MM.1S (cell line): Measurements from ENCODE around the gene GFAP.

ENCODE experiments used
- DNase-seq: peaks from one replicate; pipeline ENCODE4 v3.0.0-alpha.2; 2015
- H2AFZ ChIP-seq: fragments of 300-600 bp; sonication (generic); 2 replicates; pipeline ENCODE4 v1.6.0; 2016; ENCODE audit warnings: antibody characterized with exemption, low read length
- H3F3A ChIP-seq: fragments of 300-600 bp; sonication (generic); 2 replicates; pipeline ENCODE4 v1.6.1; 2016; ENCODE audit warnings: mild to moderate bottlenecking, antibody characterized with exemption, low read length, moderate library complexity, mixed read lengths; ENCODE audit not compliant: insufficient read depth
- H3K27ac ChIP-seq: fragments of 300-600 bp; sonication (generic); 2 replicates; pipeline ENCODE4 v1.5.1; 2016; ENCODE audit warnings: mild to moderate bottlenecking, low read length
- H3K27me3 ChIP-seq: fragments of 300-600 bp; sonication (generic); replicated peaks from 2 replicates; pipeline ENCODE4 v1.6.0; 2016; ENCODE audit warnings: low read length; ENCODE audit not compliant: insufficient read depth
- H3K36me3 ChIP-seq: fragments of 300-600 bp; sonication (generic); replicated peaks from 2 replicates; pipeline ENCODE4 v1.6.1; 2016; ENCODE audit warnings: mild to moderate bottlenecking, low read length, mixed read lengths; ENCODE audit not compliant: insufficient read depth
- H3K4me1 ChIP-seq: fragments of 300-600 bp; sonication (generic); 2 replicates; pipeline ENCODE4 v1.6.1; 2016; ENCODE audit warnings: low read length, mixed read lengths
- H3K4me2 ChIP-seq: fragments of 300-600 bp; sonication (generic); 2 replicates; pipeline ENCODE4 v1.6.0; 2016; ENCODE audit warnings: low read depth, low read length
- H3K4me3 ChIP-seq: fragments of 300-600 bp; sonication (generic); 2 replicates; pipeline ENCODE4 v1.5.1; 2016; ENCODE audit warnings: low read length, mixed read lengths
- H3K79me2 ChIP-seq: fragments of 300-600 bp; sonication (generic); 2 replicates; pipeline ENCODE4 v1.6.1; 2016; ENCODE audit warnings: mixed run types, low read length, mixed read lengths
- H3K9ac ChIP-seq: fragments of 300-600 bp; sonication (generic); 2 replicates; pipeline ENCODE4 v1.6.1; 2016; ENCODE audit warnings: low read length, mixed read lengths
- H3K9me2 ChIP-seq: fragments of 300-600 bp; sonication (generic); replicated peaks from 2 replicates; pipeline ENCODE4 v1.6.1; 2016; ENCODE audit warnings: mild to moderate bottlenecking, low read length, mixed read lengths; ENCODE audit not compliant: insufficient read depth
- H3K9me3 ChIP-seq: fragments of 300-600 bp; sonication (generic); replicated peaks from 2 replicates; pipeline ENCODE4 v1.6.1; 2016; ENCODE audit warnings: mild to moderate bottlenecking, low read length, mixed read lengths; ENCODE audit not compliant: insufficient read depth
- H4K20me1 ChIP-seq: fragments of 300-600 bp; sonication (generic); 2 replicates; pipeline ENCODE4 v1.6.1; 2016; ENCODE audit warnings: mild to moderate bottlenecking, low read length, moderate library complexity, mixed read lengths; ENCODE audit not compliant: insufficient read depth
- CTCF ChIP-seq: fragments of 300-600 bp; sonication (generic); IDR thresholded peaks from 2 replicates; pipeline ENCODE4 v1.5.1; 2016; ENCODE audit warnings: antibody characterized with exemption, low read length, mixed read lengths
- EZH2 ChIP-seq: fragments of 300-600 bp; sonication (generic); optimal IDR thresholded peaks from 2 replicates; pipeline ENCODE3; 2017; ENCODE audit warnings: low read depth, mild to moderate bottlenecking, antibody characterized with exemption, low read length, mixed read lengths
- EZH2phosphoT487 ChIP-seq: fragments of 300-600 bp; sonication (generic); IDR thresholded peaks from 2 replicates; pipeline ENCODE4 v1.6.1; 2018; ENCODE audit warnings: antibody characterized with exemption, low read length

Gene GFAP

GRCh38 chr17:44916781-44917241 is 1.5 kb upstream of the GFAP start:
- Histone ChIP-seq H3K4me3 (no peak overlapping the region), H3F3A (no peaks in the 10 kb centered on the region), H3K4me2 (no peak overlapping the region), H2AFZ (no peak overlapping the region), H3K9me2 (no peaks in the 10 kb centered on the region), H3K4me1 (no peaks in the 10 kb centered on the region), H3K79me2 (no peaks in the 10 kb centered on the region), H3K9ac (no peak overlapping the region), H3K9me3 (no peaks in the 10 kb centered on the region), H3K27ac (no peak overlapping the region), H3K36me3 (no peaks in the 10 kb centered on the region), H4K20me1 (no peaks in the 10 kb centered on the region), H3K27me3 (peaks cover 44% of the 10 kb centered on the region)
- DNase-seq, result no peak
- TF ChIP-seq EZH2phosphoT487 (no peak), CTCF (no peak), EZH2 (no peak)

- no peaks in the 10 kb centered on the region for H3F3A ChIP-seq
- H3K9me2 ChIP-seq, result no peaks in the 10 kb centered on the region
- no peaks in the 10 kb centered on the region for H3K9me3 ChIP-seq
- TF ChIP-seq EZH2phosphoT487 (no peak), EZH2 (no peak), CTCF (no peak)
- H3K36me3 ChIP-seq, result no peaks in the 10 kb centered on the region
- no peaks in the 10 kb centered on the region for H3K4me1 ChIP-seq
- H3K9ac ChIP-seq, result no peak overlapping the region
- H3K27ac ChIP-seq, result no peak overlapping the region
- H2AFZ ChIP-seq, result no peak overlapping the region
- no peaks in the 10 kb centered on the region for H4K20me1 ChIP-seq
- H3K27me3 ChIP-seq, result peaks cover 41% of the 10 kb centered on the region
- H3K4me3 ChIP-seq, result no peak overlapping the region
- H3K4me2 ChIP-seq, result no peak overlapping the region
- no peaks in the 10 kb centered on the region for H3K79me2 ChIP-seq
- no peak for DNase-seq
Observed at GRCh38 chr17:44915862-44916780, 821 bp upstream of the GFAP start.

- TF ChIP-seq EZH2 (no peak), CTCF (no peak), EZH2phosphoT487 (no peak)
- Histone ChIP-seq H4K20me1 (no peaks in the 10 kb centered on the region), H3F3A (no peaks in the 10 kb centered on the region), H3K9me2 (no peaks in the 10 kb centered on the region), H3K36me3 (no peaks in the 10 kb centered on the region), H3K9me3 (no peaks in the 10 kb centered on the region), H3K4me3 (no peak overlapping the region), H3K4me2 (no peak overlapping the region), H3K27ac (no peak overlapping the region), H3K27me3 (peaks cover 32% of the 10 kb centered on the region), H3K9ac (no peak overlapping the region), H2AFZ (no peak overlapping the region), H3K4me1 (no peaks in the 10 kb centered on the region), H3K79me2 (no peaks in the 10 kb centered on the region)
- no peak for DNase-seq
Observed at GRCh38 chr17:44914698-44915271, 515 bp downstream of the GFAP start.
